ENCODE data around the gene MLXIP. TPM values are rescaled to one million over a fixed set of nuclear protein-coding genes. Genes with fewer than 3 reads are reported as not detected.

MLXIP gene
- polyA plus RNA-seq, 1 donor from 2014 or later = 9.2 TPM

DNA sequence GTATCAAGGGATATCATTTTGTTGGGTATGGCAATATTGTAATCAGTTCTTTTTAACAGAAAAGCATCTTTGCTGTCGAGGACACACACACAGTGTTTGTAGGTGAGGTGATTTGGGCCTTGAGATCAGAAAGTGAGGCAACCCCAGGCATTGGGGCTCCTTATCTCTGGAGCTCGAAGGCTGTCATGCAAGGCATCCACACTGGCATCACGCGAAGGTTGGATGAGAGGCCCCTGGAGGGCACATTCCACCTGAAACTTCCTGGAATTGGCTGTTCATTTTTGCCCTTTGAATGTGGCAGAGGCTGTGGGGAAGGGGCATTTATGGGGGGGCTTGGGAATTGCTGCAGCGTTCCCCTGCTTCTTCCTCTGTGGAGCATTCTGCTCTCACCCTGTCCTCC, 49.9 kb downstream of the MLXIP start:
- H3K27me3 ChIP-seq (ENCODE audit: insufficient read depth, low read depth, low read length) = no peaks in the 10 kb centered on the region
- TF ChIP-seq POLR2AphosphoS5 (IDR thresholded peaks at IDR 0.05) (no peak), SMC3 (conservative IDR thresholded peaks at IDR 0.05; ENCODE audit: poor library complexity) (no peak), RAD21 (conservative IDR thresholded peaks at IDR 0.05) (no peak), REST (IDR thresholded peaks at IDR 0.05; ENCODE audit: borderline replicate concordance) (no peak), TAF1 (IDR thresholded peaks at IDR 0.05; ENCODE audit: low read depth) (no peak), MXI1 (conservative IDR thresholded peaks at IDR 0.05; ENCODE audit: poor library complexity, severe bottlenecking) (no peak), EP300 (conservative IDR thresholded peaks at IDR 0.05; ENCODE audit: poor library complexity, severe bottlenecking) (no peak), EZH2 (IDR thresholded peaks at IDR 0.05; ENCODE audit: borderline replicate concordance, insufficient read depth, low read length, poor library complexity, severe bottlenecking) (no peak)
- TF ChIP-seq, protein P1, sequence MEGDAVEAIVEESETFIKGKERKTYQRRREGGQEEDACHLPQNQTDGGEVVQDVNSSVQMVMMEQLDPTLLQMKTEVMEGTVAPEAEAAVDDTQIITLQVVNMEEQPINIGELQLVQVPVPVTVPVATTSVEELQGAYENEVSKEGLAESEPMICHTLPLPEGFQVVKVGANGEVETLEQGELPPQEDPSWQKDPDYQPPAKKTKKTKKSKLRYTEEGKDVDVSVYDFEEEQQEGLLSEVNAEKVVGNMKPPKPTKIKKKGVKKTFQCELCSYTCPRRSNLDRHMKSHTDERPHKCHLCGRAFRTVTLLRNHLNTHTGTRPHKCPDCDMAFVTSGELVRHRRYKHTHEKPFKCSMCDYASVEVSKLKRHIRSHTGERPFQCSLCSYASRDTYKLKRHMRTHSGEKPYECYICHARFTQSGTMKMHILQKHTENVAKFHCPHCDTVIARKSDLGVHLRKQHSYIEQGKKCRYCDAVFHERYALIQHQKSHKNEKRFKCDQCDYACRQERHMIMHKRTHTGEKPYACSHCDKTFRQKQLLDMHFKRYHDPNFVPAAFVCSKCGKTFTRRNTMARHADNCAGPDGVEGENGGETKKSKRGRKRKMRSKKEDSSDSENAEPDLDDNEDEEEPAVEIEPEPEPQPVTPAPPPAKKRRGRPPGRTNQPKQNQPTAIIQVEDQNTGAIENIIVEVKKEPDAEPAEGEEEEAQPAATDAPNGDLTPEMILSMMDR (IDR thresholded peaks at IDR 0.05; ENCODE audit: poor library complexity, severe bottlenecking) = no peak

GRCh38 chr12:122129131-122129530, 50.6 kb downstream of the MLXIP start:
- Histone ChIP-seq H3K36me3 (ENCODE audit: insufficient read depth, low read length) (no peaks in the 10 kb centered on the region), H3K79me2 (replicated peaks; ENCODE audit: insufficient read depth, low read length) (no peaks in the 10 kb centered on the region), H3K9ac (ENCODE audit: low read length) (no peak overlapping the region), H3F3A (ENCODE audit: insufficient read depth, low read length, poor library complexity, severe bottlenecking) (no peaks in the 10 kb centered on the region), H3K27ac (ENCODE audit: low read length) (no peak overlapping the region), H3K9me2 (ENCODE audit: insufficient read depth, low read length) (no peaks in the 10 kb centered on the region), H3K4me3 (ENCODE audit: low read length) (no peak overlapping the region), H2AFZ (ENCODE audit: low read depth, low read length) (no peak overlapping the region), H3K27me3 (ENCODE audit: insufficient read depth, low read depth, low read length) (no peaks in the 10 kb centered on the region), H4K20me1 (ENCODE audit: insufficient read depth) (no peaks in the 10 kb centered on the region), H3K4me2 (ENCODE audit: low read length) (no peak overlapping the region), H3K9me3 (ENCODE audit: low read length) (no peaks in the 10 kb centered on the region)
- no peak for TF ChIP-seq TAF1 (IDR thresholded peaks at IDR 0.05; ENCODE audit: low read depth)

More for the DNA sequence above, 49.9 kb downstream of the MLXIP start:
- no peaks in the 10 kb centered on the region for H3K9me2 ChIP-seq (ENCODE audit: insufficient read depth, low read length)
- no peaks in the 10 kb centered on the region for H3K36me3 ChIP-seq (ENCODE audit: insufficient read depth, low read length)
- H4K20me1 ChIP-seq (ENCODE audit: insufficient read depth) = no peaks in the 10 kb centered on the region
- H3K79me2 ChIP-seq (replicated peaks; ENCODE audit: insufficient read depth, low read length) = no peaks in the 10 kb centered on the region
- no peak overlapping the region for H3K4me3 ChIP-seq (ENCODE audit: low read length)
- no peaks in the 10 kb centered on the region for H3K9me3 ChIP-seq (ENCODE audit: low read length)
- no peaks in the 10 kb centered on the region for H3F3A ChIP-seq (ENCODE audit: insufficient read depth, low read length, poor library complexity, severe bottlenecking)
- no peak overlapping the region for H3K27ac ChIP-seq (ENCODE audit: low read length)
- H3K9ac ChIP-seq (ENCODE audit: low read length) = no peak overlapping the region
- H2AFZ ChIP-seq (ENCODE audit: low read depth, low read length) = no peak overlapping the region
- no peak overlapping the region for H3K4me2 ChIP-seq (ENCODE audit: low read length)

GRCh38 chr12:122130150-122130549, 51.6 kb downstream of the MLXIP start:
- H3K36me3 ChIP-seq (ENCODE audit: insufficient read depth, low read length) = no peaks in the 10 kb centered on the region
- no peaks in the 10 kb centered on the region for H4K20me1 ChIP-seq (ENCODE audit: insufficient read depth)
- H3K9me3 ChIP-seq (ENCODE audit: low read length) = no peaks in the 10 kb centered on the region
- H3K79me2 ChIP-seq (replicated peaks; ENCODE audit: insufficient read depth, low read length) = no peaks in the 10 kb centered on the region
- no peak overlapping the region for H2AFZ ChIP-seq (ENCODE audit: low read depth, low read length)
- TF ChIP-seq, protein P1 (IDR thresholded peaks at IDR 0.05; ENCODE audit: poor library complexity, severe bottlenecking) = no peak
- no peak for TF ChIP-seq MXI1 (conservative IDR thresholded peaks at IDR 0.05; ENCODE audit: poor library complexity, severe bottlenecking)
- TF ChIP-seq TAF1 (IDR thresholded peaks at IDR 0.05; ENCODE audit: low read depth) = no peak
- no peak for TF ChIP-seq REST (IDR thresholded peaks at IDR 0.05; ENCODE audit: borderline replicate concordance)
- TF ChIP-seq SMC3 (conservative IDR thresholded peaks at IDR 0.05; ENCODE audit: poor library complexity) = no peak
- TF ChIP-seq EZH2 (IDR thresholded peaks at IDR 0.05; ENCODE audit: borderline replicate concordance, insufficient read depth, low read length, poor library complexity, severe bottlenecking) = no peak
- TF ChIP-seq RAD21 (conservative IDR thresholded peaks at IDR 0.05) = no peak
- no peak for TF ChIP-seq POLR2AphosphoS5 (IDR thresholded peaks at IDR 0.05)
- no peak for TF ChIP-seq EP300 (conservative IDR thresholded peaks at IDR 0.05; ENCODE audit: poor library complexity, severe bottlenecking)
- H3K4me3 ChIP-seq (ENCODE audit: low read length) = no peak overlapping the region
- no peaks in the 10 kb centered on the region for H3K9me2 ChIP-seq (ENCODE audit: insufficient read depth, low read length)
- H3K27me3 ChIP-seq (ENCODE audit: insufficient read depth, low read depth, low read length) = no peaks in the 10 kb centered on the region
- no peaks in the 10 kb centered on the region for H3F3A ChIP-seq (ENCODE audit: insufficient read depth, low read length, poor library complexity, severe bottlenecking)
- no peak overlapping the region for H3K27ac ChIP-seq (ENCODE audit: low read length)
- H3K9ac ChIP-seq (ENCODE audit: low read length) = no peak overlapping the region
- no peak overlapping the region for H3K4me2 ChIP-seq (ENCODE audit: low read length)

Measured in neural cell (in vitro differentiated cells).